Putamen (tissue), 1 donor: ENCODE results near the gene KIF21B.

Experiments used
- DNase-seq: peaks from one replicate; pipeline ENCODE4 v3.0.0-alpha.2; 2016; ENCODE audit warnings: low spot score

KIF21B gene

GRCh38 chr1:201019321-201019977 lies 4.1 kb downstream of the KIF21B start:
- no peak for DNase-seq

DNA sequence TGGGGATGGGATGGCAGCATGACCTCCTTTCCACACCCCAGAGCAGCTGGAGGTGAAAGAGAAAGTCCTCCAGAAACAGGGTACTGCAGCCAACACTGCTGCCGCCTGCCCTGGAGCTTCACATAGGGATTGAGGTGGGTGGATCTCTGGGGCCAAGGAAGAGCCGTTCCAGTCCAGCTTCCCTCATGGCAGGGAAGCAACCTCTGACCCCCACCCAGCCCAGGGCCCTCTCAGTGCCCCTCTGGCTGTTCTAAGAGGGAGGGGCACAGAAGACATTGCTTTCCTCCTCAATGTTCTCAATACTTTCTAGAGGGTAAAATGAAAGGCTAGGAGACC lies 5.7 kb downstream of the KIF21B start:
- DNase-seq: no peak

DNA sequence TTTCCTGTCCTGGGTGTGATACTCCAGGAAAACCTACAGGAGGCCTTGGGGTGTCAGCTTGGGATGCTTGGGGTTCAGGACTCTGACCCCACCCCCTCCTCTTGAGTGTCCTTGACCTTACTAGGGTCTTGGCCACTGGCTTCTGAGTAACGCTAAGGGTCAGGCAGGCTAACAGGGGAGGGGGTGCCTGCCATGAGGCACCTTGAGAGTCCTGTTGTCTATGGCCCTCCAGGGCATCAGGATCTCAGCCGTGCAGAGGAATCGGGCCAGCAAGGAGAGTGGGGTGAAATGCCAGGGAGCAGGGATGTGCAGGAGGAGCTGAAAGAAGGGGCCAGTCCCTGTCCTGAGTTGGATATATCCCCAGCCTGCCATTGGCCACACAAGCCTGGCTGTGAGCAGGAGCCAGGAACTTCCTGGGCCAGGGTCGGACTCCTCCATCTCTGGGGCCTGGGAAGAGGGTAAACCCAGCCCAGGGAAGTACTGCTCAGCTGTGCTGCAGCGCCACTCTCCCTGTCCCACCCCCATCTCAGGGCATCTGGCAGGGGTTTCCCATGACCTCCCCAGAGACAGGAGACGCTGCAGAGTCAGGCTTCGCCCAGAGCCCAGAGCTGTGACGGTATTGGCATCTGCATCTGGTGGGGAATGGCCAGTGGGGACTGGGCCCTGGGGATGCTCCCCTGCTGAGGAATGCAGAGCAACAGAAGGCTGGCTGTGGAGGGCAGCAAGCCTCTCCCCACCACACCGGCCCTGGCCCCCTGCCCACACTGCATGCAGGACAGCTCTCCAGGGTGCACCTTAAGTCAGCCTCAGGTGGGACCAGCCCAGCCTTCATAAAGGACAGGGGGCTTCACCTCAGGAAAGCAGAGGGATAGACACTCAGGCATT lies 6.3 kb downstream of the KIF21B start:
- DNase-seq: no peak

- peak; percentile 82 for DNase-seq
These were observed 7.3 kb downstream of the KIF21B start for GRCh38 chr1:201016211-201016651.

GRCh38 chr1:201015551-201016091 lies 7.9 kb downstream of the KIF21B start:
- no peak for DNase-seq

- DNase-seq: no peak
These were observed 8.7 kb downstream of the KIF21B start for GRCh38 chr1:201014816-201015200.

DNA sequence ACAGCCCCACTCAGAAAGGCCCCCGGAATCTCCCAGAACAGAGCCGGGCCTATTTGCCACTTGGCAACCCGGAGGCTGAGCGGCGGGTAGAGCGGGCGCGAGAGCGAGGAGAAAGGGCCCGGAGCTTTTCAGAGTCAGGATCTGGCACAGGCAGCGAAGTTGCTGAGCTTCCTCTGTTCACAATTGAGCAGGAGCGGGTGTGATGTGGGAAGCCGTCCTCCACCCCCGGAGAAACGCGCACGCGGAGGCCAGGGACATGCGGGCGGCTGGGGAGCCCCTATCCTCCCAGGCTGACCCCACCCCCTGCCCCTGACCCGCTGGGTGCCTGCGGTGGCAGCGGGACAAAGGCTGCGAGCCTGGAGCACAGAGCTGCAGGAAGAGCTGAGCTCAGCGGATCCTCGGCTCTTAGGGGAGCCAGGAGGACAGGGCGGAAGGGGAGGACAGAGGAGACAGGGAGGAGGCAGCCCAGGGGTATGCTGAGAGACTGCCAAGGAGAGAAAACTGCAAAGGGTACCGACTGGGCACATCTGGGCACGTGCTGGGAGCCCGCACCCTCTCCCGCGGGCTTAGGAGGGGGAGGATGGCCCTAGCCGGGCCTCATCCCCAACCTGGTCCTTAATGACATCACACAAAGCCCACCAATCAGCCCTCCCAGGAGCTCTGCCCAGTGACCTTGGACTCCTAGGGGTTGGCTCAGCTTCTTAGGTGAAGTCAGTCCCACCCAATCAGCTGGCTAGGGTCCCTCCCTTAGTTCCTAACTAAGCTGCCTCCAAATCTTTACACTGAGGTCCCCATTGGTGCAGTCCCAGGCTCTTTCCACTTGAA lies 9.3 kb downstream of the KIF21B start:
- DNase-seq: no peak

GRCh38 chr1:201013031-201013485 lies 10.5 kb downstream of the KIF21B start:
- DNase-seq: no peak

DNA sequence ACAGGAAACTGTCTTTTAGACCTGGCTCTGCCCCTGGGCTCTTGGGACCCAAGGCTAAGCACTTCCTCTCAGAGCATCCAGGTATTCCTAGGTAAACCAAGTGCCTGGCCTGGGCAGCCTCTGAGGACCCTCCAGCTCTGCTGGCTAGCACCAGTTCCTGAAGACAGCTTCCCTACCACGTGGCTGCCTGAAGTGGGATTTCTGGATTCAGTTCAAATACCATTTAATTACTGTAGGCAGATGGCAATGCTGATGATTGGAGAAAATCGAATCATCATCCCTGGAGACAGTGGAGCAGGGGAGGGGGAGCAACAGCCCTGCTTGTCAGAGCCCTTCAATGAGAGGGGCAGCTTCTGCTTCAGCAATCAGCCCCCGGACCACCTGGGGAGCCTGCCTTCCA lies 11.9 kb downstream of the KIF21B start:
- no peak for DNase-seq

- no peak for DNase-seq
These were observed 13.4 kb downstream of the KIF21B start for GRCh38 chr1:201009962-201010645.

- no peak for DNase-seq
These were observed 14.7 kb downstream of the KIF21B start for GRCh38 chr1:201008666-201009360.

- DNase-seq: no peak
These were observed 16.0 kb downstream of the KIF21B start for GRCh38 chr1:201007481-201007880.

DNA sequence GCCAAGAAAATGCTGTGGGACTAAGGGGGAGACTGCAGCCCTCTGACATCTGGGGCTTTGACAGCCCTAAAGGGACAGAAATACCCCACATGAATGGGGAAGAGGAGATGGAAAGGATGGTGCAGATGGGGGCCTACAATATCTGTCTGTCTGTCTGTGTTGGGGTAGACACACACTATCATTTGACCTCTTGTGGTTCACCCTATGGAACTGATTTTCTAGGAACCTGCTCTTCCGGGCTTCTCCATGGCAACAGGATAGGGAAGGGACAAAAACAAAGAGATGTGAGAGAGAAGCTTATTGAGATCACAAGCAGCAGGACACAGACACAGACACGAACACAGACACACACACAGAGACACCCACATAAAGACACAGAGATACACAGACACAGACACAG lies 17.1 kb downstream of the KIF21B start:
- no peak for DNase-seq

GRCh38 chr1:201004732-201005131 lies 18.8 kb downstream of the KIF21B start:
- DNase-seq: no peak

GRCh38 chr1:201004154-201004553 lies 19.4 kb downstream of the KIF21B start:
- no peak for DNase-seq

DNA sequence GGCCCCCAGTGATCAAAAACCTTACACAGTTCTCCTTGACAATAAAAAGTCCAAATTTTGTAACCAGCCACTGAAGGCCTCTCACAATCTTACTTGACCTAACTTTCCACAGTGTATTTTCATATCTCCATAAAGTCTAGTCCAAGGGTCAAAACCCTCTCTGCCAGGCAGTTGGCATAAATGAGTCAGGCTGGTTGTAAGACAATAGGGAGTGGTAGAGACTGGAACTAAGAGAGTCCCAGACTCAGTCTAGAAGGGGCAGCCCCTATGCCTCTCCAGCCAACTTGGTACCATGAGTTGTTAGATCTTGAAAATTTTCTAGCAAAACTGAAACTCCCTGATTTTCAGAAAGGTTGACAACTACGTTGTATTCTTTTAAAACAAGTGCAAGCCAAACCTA lies 21.0 kb downstream of the KIF21B start:
- DNase-seq: no peak

DNA sequence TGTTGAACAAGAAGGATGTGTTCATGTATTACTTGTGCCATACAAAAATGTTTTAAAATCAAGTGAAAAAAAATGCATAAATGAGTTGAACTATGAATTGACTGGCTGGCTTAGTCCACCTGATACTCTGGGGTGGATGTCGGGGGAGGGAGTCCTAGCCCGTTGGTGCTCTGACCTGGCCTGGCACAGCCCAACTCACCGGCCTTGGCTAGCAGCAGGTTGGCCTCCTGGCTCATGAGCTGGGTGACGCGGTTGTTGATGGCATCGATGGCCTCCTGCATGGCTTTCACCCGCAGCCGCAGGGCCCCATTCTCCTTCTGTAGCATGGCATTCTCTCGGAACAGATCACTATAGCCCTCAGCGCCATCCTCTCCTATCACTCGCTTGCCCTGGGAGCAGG lies 21.6 kb downstream of the KIF21B start:
- no peak for DNase-seq

GRCh38 chr1:201000391-201000790 lies 23.1 kb downstream of the KIF21B start:
- no peak for DNase-seq

- no peak for DNase-seq
These were observed 23.8 kb downstream of the KIF21B start for GRCh38 chr1:200999667-201000066.

DNA sequence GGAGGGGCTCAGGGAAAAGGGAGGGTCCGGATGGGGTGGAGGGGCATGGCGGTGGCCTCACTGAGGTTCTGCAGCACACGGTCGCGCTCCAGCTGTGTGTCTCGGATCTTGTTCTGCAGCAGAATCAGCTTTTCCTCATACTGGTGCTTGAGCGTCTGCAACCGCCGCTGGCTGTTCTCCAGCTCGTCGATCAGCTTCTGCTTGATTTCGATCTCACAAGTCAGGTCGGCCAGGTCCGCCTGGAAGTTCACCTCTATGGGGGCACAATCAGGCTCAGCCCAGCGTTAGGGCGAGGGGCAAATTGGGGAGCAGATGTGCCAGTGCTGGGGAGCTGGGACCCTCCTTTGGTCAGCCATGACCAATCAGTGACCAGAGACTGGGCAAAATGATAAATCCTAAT lies 25.2 kb downstream of the KIF21B start:
- DNase-seq: no peak

- DNase-seq: no peak
These were observed 31.0 kb downstream of the KIF21B start for GRCh38 chr1:200992382-200993048.
